Muscle of leg (tissue), 11 donors: ENCODE data around the gene BABAM2. TPM values are rescaled to one million over a fixed set of nuclear protein-coding genes. Genes with fewer than 3 reads are reported as not detected.

Source experiments
- DNase-seq: peaks from one replicate; pipeline ENCODE4 v3.0.0; 2013
- H3K27ac ChIP-seq: one replicate; pipeline ENCODE4 v1.5.1; 2013; ENCODE audit warnings: mild to moderate bottlenecking, low read length, control low read depth
- H3K27me3 ChIP-seq: one replicate; pipeline ENCODE4 v1.6.1; 2013; ENCODE audit warnings: low read length; ENCODE audit not compliant: control insufficient read depth, insufficient read depth
- H3K36me3 ChIP-seq: one replicate; pipeline ENCODE4 v1.6.1; 2013; ENCODE audit warnings: low read length; ENCODE audit not compliant: control insufficient read depth, insufficient read depth
- H3K4me1 ChIP-seq: one replicate; pipeline ENCODE4 v1.6.1; 2013; ENCODE audit warnings: low read length; ENCODE audit not compliant: control insufficient read depth, insufficient read depth
- H3K4me3 ChIP-seq: one replicate; pipeline ENCODE4 v1.5.1; 2013; ENCODE audit warnings: low read length, control low read depth
- H3K9me3 ChIP-seq: replicated peaks from 2 replicates; pipeline ENCODE4 v1.6.1; 2013; ENCODE audit warnings: low read depth, low read length; ENCODE audit not compliant: control insufficient read depth
- WGBS: methylation state at CpG from one replicate; pipeline ENCODE4 v1.1.5; 2013; ENCODE audit warnings: missing lambda C conversion rate; ENCODE audit not compliant: insufficient coverage; 5-methylcytosine and 5-hydroxymethylcytosine counted together
- polyA plus RNA-seq, 8 donors: library from polyadenylated mRNA; unstranded; fragments of 120-200 nt; gene quantifications; one replicate each; pipeline versions ENCODE4 v1.2.1 to v1.2.3, GENCODE V29; 2013; ENCODE audit warnings: inconsistent platforms in 1 of 8, low replicate concordance in 1 of 8; ENCODE audit not compliant: insufficient read length in 8 of 8, insufficient read depth in 1 of 8
- total RNA-seq: library from RNA; stranded (reverse); fragments of 120-200 nt; gene quantifications from one replicate; pipeline ENCODE4 v1.2.4, GENCODE V29; 2013

Gene BABAM2
- total and polyA plus RNA-seq, 9 donors = 16.1 to 23.6 (median 21.4) TPM

- Histone ChIP-seq H3K27me3 (no peaks in the 10 kb centered on the region), H3K36me3 (peaks cover 4% of the 10 kb centered on the region), H3K9me3 (no peaks in the 10 kb centered on the region), H3K27ac (no peak overlapping the region), H3K4me3 (no peak overlapping the region), H3K4me1 (no peaks in the 10 kb centered on the region)
- DNase-seq = no peak
- WGBS = 100% methylated on average over 2 of the region's 2 CpGs
Observed at GRCh38 chr2:27932396-27932795, 41.9 kb downstream of the BABAM2 start.

- Histone ChIP-seq H3K4me3 (no peak overlapping the region), H3K4me1 (no peaks in the 10 kb centered on the region), H3K9me3 (no peaks in the 10 kb centered on the region), H3K27ac (no peak overlapping the region), H3K27me3 (no peaks in the 10 kb centered on the region), H3K36me3 (peaks cover 2% of the 10 kb centered on the region)
- no peak for DNase-seq
- WGBS = no CpG with 5 or more reads among the region's 3 CpGs
Observed at GRCh38 chr2:27935026-27935425, 44.5 kb downstream of the BABAM2 start.

- H3K4me3 ChIP-seq = no peak overlapping the region
- WGBS = 70% methylated on average over 1 of the region's 2 CpGs
- no peak for DNase-seq
- no peaks in the 10 kb centered on the region for H3K4me1 ChIP-seq
- no peaks in the 10 kb centered on the region for H3K36me3 ChIP-seq
- no peaks in the 10 kb centered on the region for H3K9me3 ChIP-seq
- H3K27ac ChIP-seq = no peak overlapping the region
- no peaks in the 10 kb centered on the region for H3K27me3 ChIP-seq
Observed at GRCh38 chr2:27940090-27940671, 49.7 kb downstream of the BABAM2 start.

- no peaks in the 10 kb centered on the region for H3K4me1 ChIP-seq
- 100% methylated on average over 1 of the region's 5 CpGs for WGBS
- no peak for DNase-seq
- no peak overlapping the region for H3K27ac ChIP-seq
- no peaks in the 10 kb centered on the region for H3K9me3 ChIP-seq
- no peaks in the 10 kb centered on the region for H3K27me3 ChIP-seq
- no peaks in the 10 kb centered on the region for H3K36me3 ChIP-seq
- no peak overlapping the region for H3K4me3 ChIP-seq
Observed at GRCh38 chr2:27940982-27941381, 50.5 kb downstream of the BABAM2 start.

GRCh38 chr2:27942612-27943547 is 52.4 kb downstream of the BABAM2 start:
- no peak for DNase-seq
- no peak overlapping the region for H3K27ac ChIP-seq
- no peaks in the 10 kb centered on the region for H3K36me3 ChIP-seq

GRCh38 chr2:27946530-27947060 is 56.1 kb downstream of the BABAM2 start:
- H3K27ac ChIP-seq = no peak overlapping the region
- 33% methylated on average over 1 of the region's 5 CpGs for WGBS
- no peaks in the 10 kb centered on the region for H3K36me3 ChIP-seq
- no peak overlapping the region for H3K4me3 ChIP-seq
- no peaks in the 10 kb centered on the region for H3K9me3 ChIP-seq
- peak; percentile 62 for DNase-seq
- H3K27me3 ChIP-seq = no peaks in the 10 kb centered on the region
- H3K4me1 ChIP-seq = no peaks in the 10 kb centered on the region

More at GRCh38 chr2:27942612-27943547, 52.4 kb downstream of the BABAM2 start:
- Histone ChIP-seq H3K27me3 (no peaks in the 10 kb centered on the region), H3K9me3 (no peaks in the 10 kb centered on the region), H3K4me3 (no peak overlapping the region), H3K4me1 (no peaks in the 10 kb centered on the region)
- 87% methylated on average over 4 of the region's 8 CpGs for WGBS

- H3K9me3 ChIP-seq = peaks cover 6% of the 10 kb centered on the region
- H3K36me3 ChIP-seq = no peaks in the 10 kb centered on the region
- H3K27ac ChIP-seq = no peak overlapping the region
- peaks cover 8% of the 10 kb centered on the region for H3K4me1 ChIP-seq
- no peaks in the 10 kb centered on the region for H3K27me3 ChIP-seq
- DNase-seq = no peak
- no CpG with 5 or more reads among the region's 1 CpG for WGBS
- no peak overlapping the region for H3K4me3 ChIP-seq
Observed at GRCh38 chr2:27952070-27952469, 61.5 kb downstream of the BABAM2 start.

GRCh38 chr2:27953077-27953476 is 62.5 kb downstream of the BABAM2 start:
- Histone ChIP-seq H3K9me3 (peaks cover 6% of the 10 kb centered on the region), H3K27ac (no peak overlapping the region), H3K27me3 (no peaks in the 10 kb centered on the region), H3K4me3 (no peak overlapping the region), H3K36me3 (no peaks in the 10 kb centered on the region), H3K4me1 (peaks cover 8% of the 10 kb centered on the region)
- WGBS = 93% methylated on average over 3 of the region's 4 CpGs
- DNase-seq = no peak

- peak overlapping the region; percentile 64 for H3K27ac ChIP-seq
- peaks cover 8% of the 10 kb centered on the region for H3K4me1 ChIP-seq
- no peaks in the 10 kb centered on the region for H3K36me3 ChIP-seq
- H3K27me3 ChIP-seq = no peaks in the 10 kb centered on the region
- peak; percentile 72 for DNase-seq
- 18% methylated on average over 2 of the region's 4 CpGs for WGBS
- no peak overlapping the region for H3K4me3 ChIP-seq
- peaks cover 6% of the 10 kb centered on the region for H3K9me3 ChIP-seq
Observed at GRCh38 chr2:27954221-27954673, 63.7 kb downstream of the BABAM2 start.

- peaks cover 8% of the 10 kb centered on the region for H3K4me1 ChIP-seq
- peak; percentile 95 for DNase-seq
- no peak overlapping the region for H3K4me3 ChIP-seq
- WGBS = no CpG with 5 or more reads among the region's 2 CpGs
- H3K36me3 ChIP-seq = no peaks in the 10 kb centered on the region
- H3K27ac ChIP-seq = peak overlapping the region; percentile 64
- H3K27me3 ChIP-seq = no peaks in the 10 kb centered on the region
- peaks cover 6% of the 10 kb centered on the region for H3K9me3 ChIP-seq
Observed at GRCh38 chr2:27954771-27955383, 64.3 kb downstream of the BABAM2 start.
